NOMO-1 (cell line): ENCODE data around the gene GPR153.

Experiments used
- DNase-seq, 2 experiments: peaks; one replicate each; lab custom pipeline; 2025; ENCODE audit not compliant: unreplicated experiment in 2 of 2; lab: John Stamatoyannopoulos, UW

The GPR153 gene

GRCh38 chr1:6207075-6207885 lies 53.6 kb downstream of the GPR153 start:
- DNase-seq, result no peak

- no peak for DNase-seq
These were observed 54.4 kb downstream of the GPR153 start for GRCh38 chr1:6206520-6206855.

GRCh38 chr1:6205849-6206519 lies 54.9 kb downstream of the GPR153 start, which contains the start of gene RNF207:
RNF207 (plus strand) TSS chr1:6206119; CDS start chr1:6206536, 417 bp downstream.
- DNase-seq, result no peak

- DNase-seq, result no peak
These were observed 58.6 kb downstream of the GPR153 start for GRCh38 chr1:6202256-6202655.

GRCh38 chr1:6200188-6200809 lies 60.6 kb downstream of the GPR153 start:
- DNase-seq, result no peak

- peak; percentile 98 to 100 for DNase-seq
These were observed 61.4 kb downstream of the GPR153 start, which contains the start of gene RPL22 for GRCh38 chr1:6199298-6200187. RPL22 (minus strand) TSS chr1:6199595; CDS start chr1:6199573, 22 bp downstream.

- DNase-seq, result no peak
These were observed 62.1 kb downstream of the GPR153 start for GRCh38 chr1:6198646-6199297.

- DNase-seq, result no peak
These were observed 63.0 kb downstream of the GPR153 start for GRCh38 chr1:6197746-6198427.
